ENCODE measurements around the gene PIP5KL1. TPM values are rescaled to one million over a fixed set of nuclear protein-coding genes. Genes with fewer than 3 reads are reported as not detected.

Gene PIP5KL1
- total and polyA plus RNA-seq, 2 experiments from 2014 or later: 1.4 to 1.6 TPM

- TF ChIP-seq EZH2 (IDR thresholded peaks at IDR 0.05; ENCODE audit: borderline replicate concordance) (no peak), EZH2phosphoT487 (IDR thresholded peaks at IDR 0.05; ENCODE audit: low read depth, severe bottlenecking, unreplicated experiment) (no peak)
- TF ChIP-seq, protein P1, sequence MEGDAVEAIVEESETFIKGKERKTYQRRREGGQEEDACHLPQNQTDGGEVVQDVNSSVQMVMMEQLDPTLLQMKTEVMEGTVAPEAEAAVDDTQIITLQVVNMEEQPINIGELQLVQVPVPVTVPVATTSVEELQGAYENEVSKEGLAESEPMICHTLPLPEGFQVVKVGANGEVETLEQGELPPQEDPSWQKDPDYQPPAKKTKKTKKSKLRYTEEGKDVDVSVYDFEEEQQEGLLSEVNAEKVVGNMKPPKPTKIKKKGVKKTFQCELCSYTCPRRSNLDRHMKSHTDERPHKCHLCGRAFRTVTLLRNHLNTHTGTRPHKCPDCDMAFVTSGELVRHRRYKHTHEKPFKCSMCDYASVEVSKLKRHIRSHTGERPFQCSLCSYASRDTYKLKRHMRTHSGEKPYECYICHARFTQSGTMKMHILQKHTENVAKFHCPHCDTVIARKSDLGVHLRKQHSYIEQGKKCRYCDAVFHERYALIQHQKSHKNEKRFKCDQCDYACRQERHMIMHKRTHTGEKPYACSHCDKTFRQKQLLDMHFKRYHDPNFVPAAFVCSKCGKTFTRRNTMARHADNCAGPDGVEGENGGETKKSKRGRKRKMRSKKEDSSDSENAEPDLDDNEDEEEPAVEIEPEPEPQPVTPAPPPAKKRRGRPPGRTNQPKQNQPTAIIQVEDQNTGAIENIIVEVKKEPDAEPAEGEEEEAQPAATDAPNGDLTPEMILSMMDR (IDR thresholded peaks at IDR 0.05; ENCODE audit: poor library complexity): no peak
- Histone ChIP-seq H3K4me1 (ENCODE audit: insufficient read depth) (peaks cover 28% of the 10 kb centered on the region), H3K79me2 (peaks cover 63% of the 10 kb centered on the region), H3K36me3 (replicated peaks; ENCODE audit: insufficient read depth, low read depth) (no peaks in the 10 kb centered on the region), H3K9me2 (replicated peaks; ENCODE audit: insufficient read depth) (no peaks in the 10 kb centered on the region), H3K4me3 (no peak overlapping the region), H2AFZ (no peak overlapping the region), H3K27ac (no peak overlapping the region), H4K20me1 (ENCODE audit: insufficient read depth, poor library complexity, severe bottlenecking) (peaks cover 4% of the 10 kb centered on the region), H3K9me3 (ENCODE audit: low read depth) (no peaks in the 10 kb centered on the region), H3K27me3 (no peaks in the 10 kb centered on the region), H3K4me2 (no peak overlapping the region)
- DNase-seq (ENCODE audit: low spot score): no peak
- WGBS (ENCODE audit: low lambda C conversion rate, missing lambda C conversion rate): 89% methylated on average over 17 of the region's 17 CpGs
These were observed 17.5 kb upstream of the PIP5KL1 start for GRCh38 chr9:127947841-127948710.

- Histone ChIP-seq H3K27ac (no peak overlapping the region), H3K79me2 (peaks cover 49% of the 10 kb centered on the region), H3K4me2 (no peak overlapping the region), H3K36me3 (replicated peaks; ENCODE audit: insufficient read depth, low read depth) (no peaks in the 10 kb centered on the region), H3K4me3 (no peak overlapping the region), H2AFZ (no peak overlapping the region), H3K9me2 (replicated peaks; ENCODE audit: insufficient read depth) (no peaks in the 10 kb centered on the region), H3K9me3 (ENCODE audit: low read depth) (no peaks in the 10 kb centered on the region), H3K4me1 (ENCODE audit: insufficient read depth) (peaks cover 26% of the 10 kb centered on the region), H3K27me3 (no peaks in the 10 kb centered on the region), H4K20me1 (ENCODE audit: insufficient read depth, poor library complexity, severe bottlenecking) (no peaks in the 10 kb centered on the region)
- WGBS (ENCODE audit: low lambda C conversion rate, missing lambda C conversion rate): 67% methylated on average over 3 of the region's 3 CpGs
- no peak for TF ChIP-seq EZH2phosphoT487 (IDR thresholded peaks at IDR 0.05; ENCODE audit: low read depth, severe bottlenecking, unreplicated experiment)
- TF ChIP-seq EZH2 (IDR thresholded peaks at IDR 0.05; ENCODE audit: borderline replicate concordance): no peak
- TF ChIP-seq, protein P1 (IDR thresholded peaks at IDR 0.05; ENCODE audit: poor library complexity): no peak
- no peak for DNase-seq (ENCODE audit: low spot score)
These were observed 16.2 kb upstream of the PIP5KL1 start for GRCh38 chr9:127946728-127947127.

- H3K27ac ChIP-seq: no peak overlapping the region
- no peaks in the 10 kb centered on the region for H3K36me3 ChIP-seq (replicated peaks; ENCODE audit: insufficient read depth, low read depth)
These were observed 15.4 kb upstream of the PIP5KL1 start for GRCh38 chr9:127945942-127946341.

More at GRCh38 chr9:127945942-127946341, 15.4 kb upstream of the PIP5KL1 start:
- Histone ChIP-seq H3K9me2 (replicated peaks; ENCODE audit: insufficient read depth) (no peaks in the 10 kb centered on the region), H2AFZ (no peak overlapping the region), H3K4me1 (ENCODE audit: insufficient read depth) (peaks cover 23% of the 10 kb centered on the region), H3K79me2 (peaks cover 43% of the 10 kb centered on the region), H4K20me1 (ENCODE audit: insufficient read depth, poor library complexity, severe bottlenecking) (no peaks in the 10 kb centered on the region), H3K4me3 (no peak overlapping the region), H3K4me2 (no peak overlapping the region), H3K9me3 (ENCODE audit: low read depth) (no peaks in the 10 kb centered on the region), H3K27me3 (no peaks in the 10 kb centered on the region)
- TF ChIP-seq EZH2 (IDR thresholded peaks at IDR 0.05; ENCODE audit: borderline replicate concordance) (no peak), EZH2phosphoT487 (IDR thresholded peaks at IDR 0.05; ENCODE audit: low read depth, severe bottlenecking, unreplicated experiment) (no peak)
- TF ChIP-seq, protein P1 (IDR thresholded peaks at IDR 0.05; ENCODE audit: poor library complexity): no peak
- 93% methylated on average over 9 of the region's 9 CpGs for WGBS (ENCODE audit: low lambda C conversion rate, missing lambda C conversion rate)
- no peak for DNase-seq (ENCODE audit: low spot score)
